ENCODE results near the gene CEP350.

DNA sequence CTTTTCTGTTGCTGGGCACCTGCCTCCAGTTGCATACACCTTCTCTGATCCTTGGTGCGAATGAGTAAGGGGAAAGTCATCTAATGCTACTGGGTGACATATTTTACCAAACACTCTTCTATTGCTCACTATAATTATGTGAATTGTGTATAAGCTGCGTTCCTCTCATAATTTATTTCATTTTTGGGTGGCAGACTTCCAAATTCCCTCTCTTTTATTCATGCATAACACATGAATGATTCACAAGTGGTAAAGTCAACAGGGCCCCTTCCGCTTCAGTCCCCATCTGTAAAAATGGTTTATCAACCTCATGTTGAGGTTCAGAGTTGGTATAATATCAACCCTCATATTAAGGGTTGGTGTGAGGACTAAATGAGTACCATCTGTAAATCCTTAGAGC, 196.9 kb downstream of the CEP350 start:
- TF ChIP-seq, protein P1, sequence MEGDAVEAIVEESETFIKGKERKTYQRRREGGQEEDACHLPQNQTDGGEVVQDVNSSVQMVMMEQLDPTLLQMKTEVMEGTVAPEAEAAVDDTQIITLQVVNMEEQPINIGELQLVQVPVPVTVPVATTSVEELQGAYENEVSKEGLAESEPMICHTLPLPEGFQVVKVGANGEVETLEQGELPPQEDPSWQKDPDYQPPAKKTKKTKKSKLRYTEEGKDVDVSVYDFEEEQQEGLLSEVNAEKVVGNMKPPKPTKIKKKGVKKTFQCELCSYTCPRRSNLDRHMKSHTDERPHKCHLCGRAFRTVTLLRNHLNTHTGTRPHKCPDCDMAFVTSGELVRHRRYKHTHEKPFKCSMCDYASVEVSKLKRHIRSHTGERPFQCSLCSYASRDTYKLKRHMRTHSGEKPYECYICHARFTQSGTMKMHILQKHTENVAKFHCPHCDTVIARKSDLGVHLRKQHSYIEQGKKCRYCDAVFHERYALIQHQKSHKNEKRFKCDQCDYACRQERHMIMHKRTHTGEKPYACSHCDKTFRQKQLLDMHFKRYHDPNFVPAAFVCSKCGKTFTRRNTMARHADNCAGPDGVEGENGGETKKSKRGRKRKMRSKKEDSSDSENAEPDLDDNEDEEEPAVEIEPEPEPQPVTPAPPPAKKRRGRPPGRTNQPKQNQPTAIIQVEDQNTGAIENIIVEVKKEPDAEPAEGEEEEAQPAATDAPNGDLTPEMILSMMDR (IDR thresholded peaks at IDR 0.05), result no peak
- no peak for TF ChIP-seq POLR2A (IDR thresholded peaks at IDR 0.05)

Data from transverse colon (tissue), 3 donors.